ENCODE measurements around the gene DDX20. TPM values are rescaled to one million over a fixed set of nuclear protein-coding genes. Genes with fewer than 3 reads are reported as not detected.

The DDX20 gene
- 8.2 and 12.3 TPM in 2 replicates for polyA plus RNA-seq (2011; rRNA removed)
- polyA minus RNA-seq (2011; rRNA and poly(A)+ RNA removed) = 7.4 and 13.5 TPM in 2 replicates

- POLR2A ChIA-PET = interaction anchor here (0.7 to 1.4 kb wide), 3 partner anchors 16 to 292 kb away, joined by 3 to 4 read pairs (median 4); partner anchors contain the start of gene INKA2
- CTCF ChIA-PET = interaction anchor here (0.6 to 4.6 kb wide), 32 partner anchors 8 to 606 kb away, joined by 3 to 48 read pairs (median 4); partner anchors contain the start of genes ADORA3, INKA2 and TMIGD3
- Histone ChIP-seq H3K4me3 (ENCODE audit: low read depth, low read length) (peak within 1 kb of the TSS; percentile 92), H3K27me3 (ENCODE audit: control insufficient read depth, insufficient read depth, low read length) (no peaks in the 10 kb centered on the region), H3K27ac (ENCODE audit: low read depth, low read length) (peak within 1 kb of the TSS; percentile 96), H3K9me3 (ENCODE audit: control insufficient read depth, insufficient read depth, low read length) (no peaks in the 10 kb centered on the region; the same call in 1 of the 2 replicates)
- peak; percentile 84 for TF ChIP-seq CTCF (IDR thresholded peaks at IDR 0.05; ENCODE audit: low read depth, low read length)
- DNase-seq (ENCODE audit: low read depth, low spot score) = peak; percentile 95
These were observed at the start of gene DDX20 for GRCh38 chr1:111755331-111756123. Gene DDX20, plus strand, starts transcription at chr1:111755901. Its CDS starts 24 bp downstream, at chr1:111755925.

GRCh38 chr1:111706921-111707320 is 48.8 kb upstream of the DDX20 start:
- no peak for DNase-seq (ENCODE audit: low read depth, low spot score)
- H3K27me3 ChIP-seq (ENCODE audit: control insufficient read depth, insufficient read depth, low read length) = no peaks in the 10 kb centered on the region
- no peak overlapping the region for H3K4me3 ChIP-seq (ENCODE audit: low read depth, low read length)
- ChIA-PET CTCF (interaction anchor here (0.7 to 2.4 kb wide), 5 partner anchors 9 to 225 kb away, joined by 3 to 10 read pairs (median 4); no protein-coding TSS in a partner anchor), POLR2A (interaction anchor here (0.7 kb wide), 1 partner anchor 225 kb away, joined by 3 read pairs; no protein-coding TSS in a partner anchor)
- H3K27ac ChIP-seq (ENCODE audit: low read depth, low read length) = no peak overlapping the region
- TF ChIP-seq CTCF (IDR thresholded peaks at IDR 0.05; ENCODE audit: low read depth, low read length) = no peak
- H3K9me3 ChIP-seq (ENCODE audit: control insufficient read depth, insufficient read depth, low read length) = no peaks in the 10 kb centered on the region

GRCh38 chr1:111707906-111708305 is 47.8 kb upstream of the DDX20 start:
- Histone ChIP-seq H3K27ac (ENCODE audit: low read depth, low read length) (no peak overlapping the region), H3K27me3 (ENCODE audit: control insufficient read depth, insufficient read depth, low read length) (no peaks in the 10 kb centered on the region), H3K4me3 (ENCODE audit: low read depth, low read length) (no peak overlapping the region), H3K9me3 (ENCODE audit: control insufficient read depth, insufficient read depth, low read length) (no peaks in the 10 kb centered on the region)
- no peak for DNase-seq (ENCODE audit: low read depth, low spot score)
- ChIA-PET POLR2A (no interaction called here), CTCF (interaction anchor here (0.6 to 2.4 kb wide), 4 partner anchors 39 to 226 kb away, joined by 3 to 10 read pairs (median 4); no protein-coding TSS in a partner anchor)
- TF ChIP-seq CTCF (IDR thresholded peaks at IDR 0.05; ENCODE audit: low read depth, low read length) = no peak

GRCh38 chr1:111709986-111710385 is 45.7 kb upstream of the DDX20 start:
- no peak for DNase-seq (ENCODE audit: low read depth, low spot score)
- no peak overlapping the region for H3K27ac ChIP-seq (ENCODE audit: low read depth, low read length)
- POLR2A ChIA-PET = no interaction called here
- CTCF ChIA-PET = interaction anchor here (1.3 to 7.4 kb wide), 4 partner anchors 59 to 228 kb away, joined by 5 to 102 read pairs (median 45); no protein-coding TSS in a partner anchor
- H3K27me3 ChIP-seq (ENCODE audit: control insufficient read depth, insufficient read depth, low read length) = no peaks in the 10 kb centered on the region
- no peak for TF ChIP-seq CTCF (IDR thresholded peaks at IDR 0.05; ENCODE audit: low read depth, low read length)
- no peak overlapping the region for H3K4me3 ChIP-seq (ENCODE audit: low read depth, low read length)
- no peaks in the 10 kb centered on the region for H3K9me3 ChIP-seq (ENCODE audit: control insufficient read depth, insufficient read depth, low read length)

- DNase-seq (ENCODE audit: low read depth, low spot score) = no peak
- no peaks in the 10 kb centered on the region for H3K9me3 ChIP-seq (ENCODE audit: control insufficient read depth, insufficient read depth, low read length)
- TF ChIP-seq CTCF (IDR thresholded peaks at IDR 0.05; ENCODE audit: low read depth, low read length) = no peak
- no peak overlapping the region for H3K4me3 ChIP-seq (ENCODE audit: low read depth, low read length)
- CTCF ChIA-PET = interaction anchor here (0.6 to 7.4 kb wide), 12 partner anchors 9 to 901 kb away, joined by 3 to 105 read pairs (median 56); partner anchors contain the start of genes DDX20 and INKA2
- POLR2A ChIA-PET = no interaction called here
- H3K27me3 ChIP-seq (ENCODE audit: control insufficient read depth, insufficient read depth, low read length) = no peaks in the 10 kb centered on the region
- no peak overlapping the region for H3K27ac ChIP-seq (ENCODE audit: low read depth, low read length)
These were observed 39.4 kb upstream of the DDX20 start for GRCh38 chr1:111716333-111716732.
